ENCODE data around the gene RAD51B. TPM values are rescaled to one million over a fixed set of nuclear protein-coding genes. Genes with fewer than 3 reads are reported as not detected.
A peak's percentile ranks its signal among the peaks of the same experiment; 100 is the strongest.

The RAD51B gene
- total RNA-seq, 2 donors from 2014 or later, result 9.3 to 12.1 TPM

GRCh38 chr14:68243450-68244010, 424.0 kb downstream of the RAD51B start:
- no peak for DNase-seq (ENCODE audit: low spot score)
- Histone ChIP-seq H3K27me3 (replicated peaks; ENCODE audit: insufficient read depth) (no peaks in the 10 kb centered on the region), H3K4me3 (no peak overlapping the region), H3K4me1 (ENCODE audit: control insufficient read depth in 1 of 2, low read depth in 2 of 2) (peaks cover 29 to 49% of the 10 kb centered on the region in 2 donors), H3K36me3 (no peaks in the 10 kb centered on the region), H3K27ac (no peak overlapping the region), H3K9me3 (no peaks in the 10 kb centered on the region)
- no peak for TF ChIP-seq CTCF (IDR thresholded peaks at IDR 0.05)
- ATAC-seq (ENCODE audit: insufficient number of reproducible peaks, low FRiP score, low read depth), result no peak

- TF ChIP-seq CTCF (IDR thresholded peaks at IDR 0.05), result no peak
- H3K9me3 ChIP-seq, result no peaks in the 10 kb centered on the region
- peaks cover 38 to 56% of the 10 kb centered on the region in 2 donors for H3K4me1 ChIP-seq (ENCODE audit: control insufficient read depth in 1 of 2, low read depth in 2 of 2)
- ATAC-seq (ENCODE audit: insufficient number of reproducible peaks, low FRiP score, low read depth) (no peak), DNase-seq (ENCODE audit: low spot score) (no peak)
- H3K27ac ChIP-seq, result peak overlapping the region; percentile 82 to 88
- no peaks in the 10 kb centered on the region for H3K36me3 ChIP-seq
- no peak overlapping the region for H3K4me3 ChIP-seq
- H3K27me3 ChIP-seq (replicated peaks; ENCODE audit: insufficient read depth), result no peaks in the 10 kb centered on the region
Measured at GRCh38 chr14:68244262-68244980, 424.8 kb downstream of the RAD51B start.

- no peak for DNase-seq (ENCODE audit: low spot score)
- TF ChIP-seq CTCF (IDR thresholded peaks at IDR 0.05), result no peak
- H3K27ac ChIP-seq, result peak overlapping the region; percentile 82 to 88
- no peak overlapping the region for H3K4me3 ChIP-seq
- no peaks in the 10 kb centered on the region for H3K27me3 ChIP-seq (replicated peaks; ENCODE audit: insufficient read depth)
- no peak for ATAC-seq (ENCODE audit: insufficient number of reproducible peaks, low FRiP score, low read depth)
- no peaks in the 10 kb centered on the region for H3K36me3 ChIP-seq
- H3K9me3 ChIP-seq, result no peaks in the 10 kb centered on the region
- peaks cover 45 to 61% of the 10 kb centered on the region in 2 donors for H3K4me1 ChIP-seq (ENCODE audit: control insufficient read depth in 1 of 2, low read depth in 2 of 2)
Measured at GRCh38 chr14:68245146-68246073, 425.8 kb downstream of the RAD51B start.

- no peaks in the 10 kb centered on the region for H3K27me3 ChIP-seq (replicated peaks; ENCODE audit: insufficient read depth)
- peak overlapping the region; percentile 82 to 88 for H3K27ac ChIP-seq
- no peaks in the 10 kb centered on the region for H3K9me3 ChIP-seq
- H3K4me3 ChIP-seq, result no peak overlapping the region
- DNase-seq (ENCODE audit: low spot score) (no peak), ATAC-seq (ENCODE audit: insufficient number of reproducible peaks, low FRiP score, low read depth) (no peak)
- no peak for TF ChIP-seq CTCF (IDR thresholded peaks at IDR 0.05)
- no peaks in the 10 kb centered on the region for H3K36me3 ChIP-seq
- H3K4me1 ChIP-seq (ENCODE audit: control insufficient read depth in 1 of 2, low read depth in 2 of 2), result peaks cover 53 to 69% of the 10 kb centered on the region in 2 donors
Measured at GRCh38 chr14:68246074-68246785, 426.7 kb downstream of the RAD51B start.

Measured in thoracic aorta (tissue), 2 donors.